ENCODE data around the gene TMF1.

TMF1 gene, protein sequence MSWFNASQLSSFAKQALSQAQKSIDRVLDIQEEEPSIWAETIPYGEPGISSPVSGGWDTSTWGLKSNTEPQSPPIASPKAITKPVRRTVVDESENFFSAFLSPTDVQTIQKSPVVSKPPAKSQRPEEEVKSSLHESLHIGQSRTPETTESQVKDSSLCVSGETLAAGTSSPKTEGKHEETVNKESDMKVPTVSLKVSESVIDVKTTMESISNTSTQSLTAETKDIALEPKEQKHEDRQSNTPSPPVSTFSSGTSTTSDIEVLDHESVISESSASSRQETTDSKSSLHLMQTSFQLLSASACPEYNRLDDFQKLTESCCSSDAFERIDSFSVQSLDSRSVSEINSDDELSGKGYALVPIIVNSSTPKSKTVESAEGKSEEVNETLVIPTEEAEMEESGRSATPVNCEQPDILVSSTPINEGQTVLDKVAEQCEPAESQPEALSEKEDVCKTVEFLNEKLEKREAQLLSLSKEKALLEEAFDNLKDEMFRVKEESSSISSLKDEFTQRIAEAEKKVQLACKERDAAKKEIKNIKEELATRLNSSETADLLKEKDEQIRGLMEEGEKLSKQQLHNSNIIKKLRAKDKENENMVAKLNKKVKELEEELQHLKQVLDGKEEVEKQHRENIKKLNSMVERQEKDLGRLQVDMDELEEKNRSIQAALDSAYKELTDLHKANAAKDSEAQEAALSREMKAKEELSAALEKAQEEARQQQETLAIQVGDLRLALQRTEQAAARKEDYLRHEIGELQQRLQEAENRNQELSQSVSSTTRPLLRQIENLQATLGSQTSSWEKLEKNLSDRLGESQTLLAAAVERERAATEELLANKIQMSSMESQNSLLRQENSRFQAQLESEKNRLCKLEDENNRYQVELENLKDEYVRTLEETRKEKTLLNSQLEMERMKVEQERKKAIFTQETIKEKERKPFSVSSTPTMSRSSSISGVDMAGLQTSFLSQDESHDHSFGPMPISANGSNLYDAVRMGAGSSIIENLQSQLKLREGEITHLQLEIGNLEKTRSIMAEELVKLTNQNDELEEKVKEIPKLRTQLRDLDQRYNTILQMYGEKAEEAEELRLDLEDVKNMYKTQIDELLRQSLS

GRCh38 chr3:69051756-69052471 is at the start of gene TMF1:
Gene TMF1 (minus strand): TSS chr3:69052333. CDS start chr3:69052086, 247 bp downstream.
- DNase-seq (ENCODE audit: low read depth): peak; percentile 94

DNA sequence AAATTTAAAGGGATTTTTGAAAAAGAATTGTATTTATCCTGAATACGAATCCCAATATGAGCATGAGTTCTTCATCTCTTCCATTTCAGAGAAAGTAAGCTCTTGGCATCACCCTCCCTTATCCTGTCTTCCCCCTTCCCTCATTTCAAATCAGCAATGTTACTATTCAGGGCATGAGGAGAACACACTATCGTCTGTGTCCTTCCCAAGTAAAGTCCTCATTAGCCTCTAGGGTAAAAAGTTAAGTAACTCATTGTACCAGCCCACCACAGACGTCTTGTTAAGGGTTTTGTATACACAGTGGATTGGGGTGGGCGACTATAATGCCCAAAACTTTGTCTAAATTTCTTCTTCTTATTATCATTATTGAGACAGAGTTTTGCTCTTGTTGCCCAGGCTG is 47.4 kb upstream of the TMF1 start:
- no peak for DNase-seq (ENCODE audit: low read depth)

DNA sequence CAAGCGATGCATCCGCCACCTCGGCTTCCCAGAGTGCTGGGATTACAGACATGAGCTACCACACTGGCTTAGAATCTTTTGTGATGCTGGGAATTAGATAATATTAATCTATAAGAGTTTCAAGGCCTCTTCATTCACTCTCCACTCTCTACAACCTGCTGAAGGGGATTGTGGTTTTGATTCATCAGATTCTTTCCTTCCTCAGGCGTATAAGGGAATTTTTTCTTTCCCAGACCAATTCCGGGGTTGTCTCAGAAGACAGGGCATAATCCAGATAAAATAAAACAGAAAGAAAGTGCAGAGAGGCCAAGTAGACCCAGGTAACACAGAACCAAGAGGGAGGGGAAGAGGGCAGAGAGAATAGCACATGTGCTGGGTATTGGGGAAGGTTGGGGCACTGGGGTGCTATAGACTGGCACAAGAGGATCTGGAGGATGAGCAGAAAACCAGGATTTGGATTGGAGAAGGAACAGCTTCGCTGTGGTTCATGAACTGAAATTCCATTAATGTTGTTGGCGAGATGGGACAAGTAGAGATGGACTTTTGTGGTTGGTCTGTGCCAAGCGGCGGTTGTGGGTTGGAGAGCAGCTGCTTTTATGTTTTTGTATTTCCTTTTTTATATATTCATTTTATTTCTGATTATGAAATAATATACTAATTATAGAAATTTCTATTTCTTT is 45.4 kb upstream of the TMF1 start:
- no peak for DNase-seq (ENCODE audit: low read depth)

DNA sequence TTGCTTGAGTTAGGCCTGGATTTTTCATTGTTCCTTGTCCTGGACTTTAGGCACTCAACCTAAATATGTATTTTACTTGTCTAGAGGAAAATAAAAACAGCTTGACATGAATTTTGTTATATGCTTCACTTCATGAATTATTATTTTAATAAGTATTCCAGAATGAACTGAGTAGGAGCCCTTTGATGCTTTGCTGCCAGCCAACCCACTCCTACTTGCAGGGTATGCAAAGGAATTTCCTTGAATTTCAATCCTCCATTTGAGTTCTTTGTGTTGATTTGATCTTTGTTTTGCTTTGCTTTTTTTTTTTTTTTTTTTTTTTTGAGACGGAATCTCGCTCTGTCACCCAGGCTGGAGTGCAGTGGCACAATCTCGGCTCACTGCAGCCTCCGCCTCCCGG is 44.2 kb upstream of the TMF1 start:
- no peak for DNase-seq (ENCODE audit: low read depth)

DNA sequence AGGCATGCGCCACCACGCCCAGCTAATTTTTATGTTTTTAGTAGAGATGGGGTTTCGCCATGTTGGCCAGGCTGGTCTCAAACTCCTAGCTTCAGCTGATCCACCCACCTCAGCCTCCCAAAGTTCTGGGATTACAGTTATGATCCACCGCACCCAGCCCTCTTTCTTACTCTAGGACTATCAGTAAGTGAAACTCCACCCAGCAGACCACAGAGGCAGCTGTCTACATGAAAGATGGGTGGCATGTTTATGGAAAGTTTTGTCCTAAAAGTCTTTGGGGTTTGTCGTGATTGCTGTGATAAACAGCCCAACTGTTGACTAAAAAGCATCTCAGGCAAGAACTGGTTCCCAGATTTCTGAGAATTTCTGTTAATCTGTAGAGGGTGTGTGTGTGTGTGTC is 43.5 kb upstream of the TMF1 start:
- no peak for DNase-seq (ENCODE audit: low read depth)

GRCh38 chr3:69094467-69095205 is 42.5 kb upstream of the TMF1 start:
- DNase-seq (ENCODE audit: low read depth): no peak

GRCh38 chr3:69092030-69092516 is 39.9 kb upstream of the TMF1 start:
- DNase-seq (ENCODE audit: low read depth): no peak

DNA sequence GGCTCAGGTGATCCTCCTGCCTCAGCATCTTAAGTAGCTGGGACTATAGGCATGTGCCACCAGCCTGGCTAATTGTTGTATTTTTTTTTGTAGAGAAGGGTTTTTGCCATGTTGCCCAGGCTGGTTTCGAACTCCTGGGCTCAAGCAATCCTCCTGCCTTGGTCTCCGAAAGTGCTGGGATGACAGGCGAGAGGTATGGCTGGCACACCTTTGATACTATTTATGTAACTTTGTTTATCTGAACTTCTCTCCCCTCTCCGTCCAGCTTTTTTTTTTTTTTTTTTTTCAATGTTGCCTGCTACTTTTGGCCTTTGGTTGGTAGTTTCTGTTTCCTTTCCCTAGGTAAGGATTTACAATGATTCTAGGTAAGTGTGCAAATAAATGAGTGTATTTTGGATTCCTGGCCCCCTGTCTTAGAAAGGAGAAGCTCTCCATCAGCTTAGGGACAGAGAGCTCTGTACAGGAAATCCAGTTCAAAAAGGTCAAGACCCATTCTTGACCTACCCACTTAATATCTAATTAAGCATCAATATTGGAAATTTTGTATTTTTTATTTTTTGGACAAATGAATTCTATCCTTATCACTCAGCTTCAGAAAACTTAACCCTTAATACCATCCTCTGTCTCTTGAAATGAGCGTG is 39.4 kb upstream of the TMF1 start:
- DNase-seq (ENCODE audit: low read depth): no peak

DNA sequence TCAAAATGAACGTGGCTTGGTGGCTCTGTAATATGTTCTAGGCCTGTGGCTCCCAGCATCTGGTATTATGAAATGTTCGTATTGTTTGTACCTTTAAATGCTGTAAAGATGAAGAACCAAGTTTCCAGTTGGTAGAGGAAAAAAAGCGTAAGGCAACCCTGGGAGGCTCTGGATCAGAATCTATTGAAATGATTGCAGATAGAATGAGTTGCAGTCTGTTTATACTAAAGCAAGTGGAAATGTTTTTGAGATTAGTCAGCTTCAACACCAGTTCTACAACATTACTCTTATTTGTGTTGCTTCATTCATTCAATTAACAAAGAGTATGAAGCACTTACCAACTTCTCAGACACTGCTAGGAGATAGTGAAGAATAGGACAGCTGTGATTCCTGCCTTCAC is 37.9 kb upstream of the TMF1 start:
- no peak for DNase-seq (ENCODE audit: low read depth)

GRCh38 chr3:69088063-69088462 is 35.9 kb upstream of the TMF1 start:
- no peak for DNase-seq (ENCODE audit: low read depth)

DNA sequence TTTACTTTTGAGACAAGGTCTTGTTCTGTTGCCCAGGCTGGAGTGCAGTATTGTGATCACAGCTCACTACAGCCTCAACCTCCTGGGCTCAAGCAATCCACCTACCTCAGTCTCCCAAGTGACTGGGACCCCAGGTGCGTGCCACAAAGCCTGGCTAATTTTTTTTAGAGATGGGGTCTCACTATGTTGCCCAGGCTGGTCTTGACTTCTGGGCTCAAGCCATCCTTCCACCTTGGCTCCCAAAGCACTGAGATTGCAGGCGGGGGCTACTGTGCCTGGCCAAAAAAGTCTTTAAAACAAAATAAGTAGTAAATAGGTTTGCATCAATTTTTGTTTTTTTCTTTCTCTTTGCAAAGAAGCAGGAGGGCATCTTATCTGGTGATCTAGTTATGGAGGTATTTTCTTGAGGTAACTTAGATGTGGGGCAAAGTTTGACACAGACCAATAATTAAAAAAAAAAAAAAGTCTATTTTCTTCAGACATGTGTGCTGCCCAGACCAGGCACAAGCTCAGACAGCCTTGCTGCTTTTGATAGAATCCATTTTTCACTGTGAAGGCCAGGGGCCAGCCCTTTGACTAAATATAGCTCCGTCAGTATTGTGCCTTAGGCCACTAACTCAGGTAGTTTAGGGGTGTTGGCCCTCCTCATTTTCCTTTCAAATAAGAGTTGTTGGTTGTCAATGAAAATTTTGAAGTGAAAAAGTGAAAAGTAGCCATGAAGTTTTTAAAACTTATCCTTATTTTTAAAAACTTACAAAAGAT is 35.1 kb upstream of the TMF1 start:
- DNase-seq (ENCODE audit: low read depth): no peak

GRCh38 chr3:69085833-69086722 is 33.9 kb upstream of the TMF1 start:
- DNase-seq (ENCODE audit: low read depth): peak; percentile 57

DNA sequence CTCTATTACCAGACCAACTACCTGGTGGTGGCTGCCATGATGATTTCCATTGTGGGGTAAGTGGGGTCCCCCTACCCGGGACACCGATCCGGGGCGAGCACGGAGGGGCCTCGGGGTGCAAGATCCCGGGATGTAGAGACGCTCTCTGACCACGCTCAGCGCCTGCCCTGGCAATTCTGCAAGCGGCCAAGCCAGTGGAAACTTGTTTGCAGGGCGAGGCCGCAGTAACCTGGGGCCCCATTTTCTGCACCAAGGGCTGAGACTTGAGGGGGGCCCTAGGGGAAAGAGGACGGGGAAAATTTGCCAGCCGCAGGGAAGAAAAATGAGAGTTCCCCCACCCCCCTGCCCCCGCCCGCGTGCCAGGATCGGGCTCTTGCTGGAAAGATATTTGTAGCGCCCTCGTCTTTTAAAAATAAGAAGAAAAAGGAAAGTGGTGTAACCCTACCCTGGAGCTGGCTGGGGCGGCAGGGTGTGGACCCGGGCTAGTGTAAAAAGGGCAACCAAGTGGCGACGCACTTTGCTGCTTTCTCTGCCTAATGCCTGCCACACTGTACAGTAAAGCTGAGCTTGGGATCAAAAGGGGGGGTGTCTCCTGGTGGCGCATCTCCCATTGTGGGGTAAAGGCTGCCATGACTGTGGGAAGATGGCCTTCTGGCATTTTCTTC is 33.2 kb upstream of the TMF1 start:
- no peak for DNase-seq (ENCODE audit: low read depth)

DNA sequence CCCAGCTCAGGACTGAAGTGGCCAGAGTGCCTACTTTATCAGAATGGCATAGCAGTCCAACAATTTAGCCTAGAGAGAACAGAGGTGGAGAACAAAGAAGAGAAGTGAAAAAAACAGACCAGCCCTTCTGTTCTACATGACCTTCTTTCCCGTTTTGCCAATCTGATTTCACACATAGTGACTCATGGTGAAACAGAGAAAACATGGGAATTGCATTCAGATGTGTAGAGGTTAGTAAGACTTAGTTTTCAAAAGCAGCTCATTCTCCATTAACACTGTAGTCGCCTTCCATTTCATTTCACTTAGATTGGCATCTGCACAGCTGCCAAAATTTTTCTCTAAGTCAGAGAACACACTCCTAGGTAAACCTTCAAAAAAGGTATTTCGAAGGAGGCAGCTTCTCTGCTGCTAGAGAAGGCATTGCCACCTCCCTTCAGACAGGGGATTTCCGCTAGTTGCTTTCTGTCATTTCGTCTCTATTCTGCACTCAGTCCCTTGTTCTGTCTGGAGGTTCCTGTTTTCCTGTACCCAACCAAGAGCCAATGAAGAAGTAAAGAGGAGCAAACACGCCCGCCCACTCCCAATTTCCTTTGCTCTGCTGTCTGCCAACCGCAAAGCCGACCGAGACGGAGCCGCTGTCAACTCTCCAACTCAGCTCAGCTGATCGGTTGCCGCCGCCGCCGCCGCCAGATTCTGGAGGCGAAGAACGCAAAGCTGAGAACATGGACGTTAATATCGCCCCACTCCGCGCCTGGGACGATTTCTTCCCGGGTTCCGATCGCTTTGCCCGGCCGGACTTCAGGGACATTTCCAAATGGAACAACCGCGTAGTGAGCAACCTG is 32.4 kb upstream of the TMF1 start, which contains the start of gene ARL6IP5:
Gene ARL6IP5, plus strand, starts transcription at position 612 of the 842 bp plus-strand sequence. Its CDS starts 111 bp downstream, at position 723.
- peak; percentile 84 for DNase-seq (ENCODE audit: low read depth)

GRCh38 chr3:69082805-69083204 is 30.7 kb upstream of the TMF1 start:
- DNase-seq (ENCODE audit: low read depth): peak; percentile 55

- no peak for DNase-seq (ENCODE audit: low read depth)
These were observed 30.2 kb upstream of the TMF1 start for GRCh38 chr3:69082361-69082760.

Data from stimulated activated CD8-positive, alpha-beta memory T cell treated with anti-CD3 and anti-CD28 coated beads, Interleukin-4, amount 100 ng/mL, for 24 hours (primary cell).